Measurements from ENCODE around the gene BMPER. TPM values are rescaled to one million over a fixed set of nuclear protein-coding genes. Genes with fewer than 3 reads are reported as not detected.

BMPER gene
- total RNA-seq, 1 experiment from 2014 or later = 0.50 TPM

DNA sequence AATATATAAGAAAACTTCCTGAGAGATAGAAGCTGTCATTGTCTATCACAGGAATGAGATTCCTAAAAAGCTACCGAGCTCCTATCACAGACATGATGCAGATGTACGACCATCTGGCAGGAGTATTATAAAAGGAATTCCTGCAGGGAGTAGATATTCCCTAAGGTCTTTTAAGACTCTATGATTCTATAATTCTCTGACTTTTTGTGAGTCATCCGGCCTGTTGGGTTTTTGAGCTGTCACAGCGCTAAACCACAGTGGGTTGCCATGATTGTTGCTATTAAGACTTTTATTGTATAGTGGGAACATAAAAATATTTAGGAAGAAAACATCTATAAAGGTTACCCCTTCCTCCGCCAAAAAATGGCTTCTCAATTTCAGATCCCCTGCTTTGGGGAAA is 223.4 kb downstream of the BMPER start:
- Histone ChIP-seq H3K4me2 (no peak overlapping the region), H4K20me1 (ENCODE audit: insufficient read depth) (no peaks in the 10 kb centered on the region), H3K9me2 (ENCODE audit: insufficient read depth) (no peaks in the 10 kb centered on the region), H3F3A (ENCODE audit: insufficient read depth, low read depth) (no peaks in the 10 kb centered on the region), H3K4me3 (no peak overlapping the region), H3K27me3 (ENCODE audit: insufficient read depth, low read depth) (peaks cover 20% of the 10 kb centered on the region), H2AFZ (no peak overlapping the region), H3K36me3 (ENCODE audit: low read depth) (no peaks in the 10 kb centered on the region), H3K79me2 (ENCODE audit: low read depth) (no peaks in the 10 kb centered on the region), H3K27ac (no peak overlapping the region), H3K4me1 (replicated peaks; ENCODE audit: insufficient read depth) (no peaks in the 10 kb centered on the region), H3K9me3 (ENCODE audit: insufficient read depth, low read depth) (no peaks in the 10 kb centered on the region; the same call in 1 of the 2 replicates)
- BruUV-seq (replicated peaks) = no TSS peak
- no peak for DNase-seq
- POLR2A ChIA-PET (ENCODE audit: unreplicated experiment) = no interaction called here
- no peak for TF ChIP-seq EZH2 (IDR thresholded peaks at IDR 0.05; ENCODE audit: low read depth)
- TF ChIP-seq, protein P1, sequence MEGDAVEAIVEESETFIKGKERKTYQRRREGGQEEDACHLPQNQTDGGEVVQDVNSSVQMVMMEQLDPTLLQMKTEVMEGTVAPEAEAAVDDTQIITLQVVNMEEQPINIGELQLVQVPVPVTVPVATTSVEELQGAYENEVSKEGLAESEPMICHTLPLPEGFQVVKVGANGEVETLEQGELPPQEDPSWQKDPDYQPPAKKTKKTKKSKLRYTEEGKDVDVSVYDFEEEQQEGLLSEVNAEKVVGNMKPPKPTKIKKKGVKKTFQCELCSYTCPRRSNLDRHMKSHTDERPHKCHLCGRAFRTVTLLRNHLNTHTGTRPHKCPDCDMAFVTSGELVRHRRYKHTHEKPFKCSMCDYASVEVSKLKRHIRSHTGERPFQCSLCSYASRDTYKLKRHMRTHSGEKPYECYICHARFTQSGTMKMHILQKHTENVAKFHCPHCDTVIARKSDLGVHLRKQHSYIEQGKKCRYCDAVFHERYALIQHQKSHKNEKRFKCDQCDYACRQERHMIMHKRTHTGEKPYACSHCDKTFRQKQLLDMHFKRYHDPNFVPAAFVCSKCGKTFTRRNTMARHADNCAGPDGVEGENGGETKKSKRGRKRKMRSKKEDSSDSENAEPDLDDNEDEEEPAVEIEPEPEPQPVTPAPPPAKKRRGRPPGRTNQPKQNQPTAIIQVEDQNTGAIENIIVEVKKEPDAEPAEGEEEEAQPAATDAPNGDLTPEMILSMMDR (conservative IDR thresholded peaks at IDR 0.05) = no peak
- CTCF ChIA-PET = interaction anchor here (0.5 kb wide), 1 partner anchor 758 kb away, joined by 11 read pairs; no protein-coding TSS in a partner anchor
- intact Hi-C loops (cut with micrococcal nuclease; ENCODE audit: unreplicated experiment) = no loop called here

DNA sequence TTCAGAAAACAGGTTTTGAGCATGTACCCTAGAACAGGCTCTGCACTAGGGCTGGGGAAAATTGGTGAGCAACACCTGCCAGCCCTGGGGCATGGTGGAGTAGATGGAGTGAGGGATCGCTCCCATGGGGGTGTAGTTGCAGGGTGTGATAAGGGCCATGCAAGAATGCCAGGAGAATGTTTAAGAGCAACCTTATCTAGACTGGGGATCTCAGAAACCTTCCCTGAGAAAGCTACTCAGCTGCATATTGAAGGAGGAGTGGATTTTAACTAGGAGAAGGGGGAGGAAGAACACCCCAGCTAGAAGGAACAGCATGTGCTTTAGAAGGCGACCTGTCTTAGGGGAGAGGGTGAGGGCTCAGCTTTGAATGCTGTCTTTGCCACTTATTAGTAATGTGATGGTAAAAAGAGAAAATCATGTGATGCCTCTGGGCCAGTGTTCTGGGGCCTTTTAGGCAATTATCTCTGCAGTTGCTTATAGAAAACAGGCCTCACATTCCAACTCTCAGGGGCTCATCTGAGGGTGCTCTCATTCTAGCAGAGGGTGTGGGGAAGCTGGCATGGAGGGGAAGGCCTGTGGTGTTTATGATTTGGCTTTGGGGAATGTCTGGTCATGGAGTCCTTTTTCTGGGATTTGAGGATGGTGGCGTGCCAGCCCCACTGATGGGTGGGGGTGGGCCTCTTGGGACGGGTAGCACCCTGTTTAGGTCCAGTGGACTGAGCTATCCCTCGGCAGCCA is 225.4 kb downstream of the BMPER start:
- POLR2A ChIA-PET (ENCODE audit: unreplicated experiment) = no interaction called here
- BruUV-seq (replicated peaks) = no TSS peak
- H3K79me2 ChIP-seq (ENCODE audit: low read depth) = no peaks in the 10 kb centered on the region
- H3K4me2 ChIP-seq = no peak overlapping the region
- H3K36me3 ChIP-seq (ENCODE audit: low read depth) = no peaks in the 10 kb centered on the region
- H2AFZ ChIP-seq = no peak overlapping the region
- H3K4me1 ChIP-seq (replicated peaks; ENCODE audit: insufficient read depth) = no peaks in the 10 kb centered on the region
- no peaks in the 10 kb centered on the region for H3F3A ChIP-seq (ENCODE audit: insufficient read depth, low read depth)
- intact Hi-C loops (cut with micrococcal nuclease; ENCODE audit: unreplicated experiment) = no loop called here
- no peak overlapping the region for H3K4me3 ChIP-seq
- H3K27me3 ChIP-seq (ENCODE audit: insufficient read depth, low read depth) = peaks cover 20% of the 10 kb centered on the region
- H3K9me2 ChIP-seq (ENCODE audit: insufficient read depth) = no peaks in the 10 kb centered on the region
- H3K9me3 ChIP-seq (ENCODE audit: insufficient read depth, low read depth) = no peaks in the 10 kb centered on the region
- TF ChIP-seq, protein P1 (conservative IDR thresholded peaks at IDR 0.05) = no peak
- TF ChIP-seq EZH2 (IDR thresholded peaks at IDR 0.05; ENCODE audit: low read depth) = no peak
- CTCF ChIA-PET = no interaction called here
- no peaks in the 10 kb centered on the region for H4K20me1 ChIP-seq (ENCODE audit: insufficient read depth)
- DNase-seq = no peak
- H3K27ac ChIP-seq = no peak overlapping the region

DNA sequence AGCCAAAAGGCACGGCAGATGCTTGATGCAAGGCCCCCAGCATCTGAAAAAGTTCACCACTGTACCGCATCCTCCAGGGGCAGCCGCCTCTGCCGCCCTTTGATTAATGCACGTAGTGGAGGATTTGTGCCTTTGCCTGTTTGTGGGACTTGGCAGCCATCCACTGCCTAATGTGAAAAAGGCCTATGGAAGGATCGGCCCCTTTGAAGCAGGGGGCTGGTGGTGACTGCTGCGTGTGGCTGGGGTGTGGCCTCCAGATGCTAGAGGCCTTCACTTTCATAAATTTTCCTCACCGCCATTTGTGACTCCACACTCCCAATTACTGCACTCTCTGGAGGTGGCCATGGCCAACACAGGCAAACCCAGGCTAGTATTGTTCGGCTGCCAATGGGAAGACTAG is 226.0 kb downstream of the BMPER start:
- no peaks in the 10 kb centered on the region for H3F3A ChIP-seq (ENCODE audit: insufficient read depth, low read depth)
- no peak overlapping the region for H3K4me3 ChIP-seq
- H3K27ac ChIP-seq = no peak overlapping the region
- intact Hi-C loops (cut with micrococcal nuclease; ENCODE audit: unreplicated experiment) = no loop called here
- no peaks in the 10 kb centered on the region for H3K4me1 ChIP-seq (replicated peaks; ENCODE audit: insufficient read depth)
- TF ChIP-seq, protein P1 (conservative IDR thresholded peaks at IDR 0.05) = no peak
- no peak for TF ChIP-seq EZH2 (IDR thresholded peaks at IDR 0.05; ENCODE audit: low read depth)
- H3K9me3 ChIP-seq (ENCODE audit: insufficient read depth, low read depth) = no peaks in the 10 kb centered on the region
- H3K36me3 ChIP-seq (ENCODE audit: low read depth) = no peaks in the 10 kb centered on the region
- H3K9me2 ChIP-seq (ENCODE audit: insufficient read depth) = no peaks in the 10 kb centered on the region
- ChIA-PET CTCF (no interaction called here), POLR2A (ENCODE audit: unreplicated experiment) (no interaction called here)
- BruUV-seq (replicated peaks) = no TSS peak
- no peaks in the 10 kb centered on the region for H3K79me2 ChIP-seq (ENCODE audit: low read depth)
- no peaks in the 10 kb centered on the region for H4K20me1 ChIP-seq (ENCODE audit: insufficient read depth)
- no peak overlapping the region for H3K4me2 ChIP-seq
- H2AFZ ChIP-seq = no peak overlapping the region
- H3K27me3 ChIP-seq (ENCODE audit: insufficient read depth, low read depth) = peaks cover 20% of the 10 kb centered on the region
- DNase-seq = no peak
